Smooth muscle cell (in vitro differentiated cells): ENCODE data around the gene KCTD6. TPM values are rescaled to one million over a fixed set of nuclear protein-coding genes. Genes with fewer than 3 reads are reported as not detected.

Source experiments
- DNase-seq: peaks from one replicate; lab custom pipeline; 2025; ENCODE audit not compliant: unreplicated experiment; lab: John Stamatoyannopoulos, UW
- H2AFZ ChIP-seq: fragments of 200-600 bp; sonication (generic); 2 replicates; pipeline ENCODE4 v1.6.0; 2016; ENCODE audit warnings: antibody characterized with exemption, low read depth, mild to moderate bottlenecking
- H3F3A ChIP-seq: fragments of 200-600 bp; sonication (generic); 2 replicates; pipeline ENCODE4 v1.6.0; 2017; ENCODE audit warnings: antibody characterized with exemption, low read depth
- H3K27ac ChIP-seq: fragments of 200-600 bp; sonication (generic); 2 replicates; pipeline ENCODE4 v1.5.1; 2016; ENCODE audit warnings: low read depth, mild to moderate bottlenecking
- H3K27me3 ChIP-seq: fragments of 200-600 bp; sonication (generic); 2 replicates; pipeline ENCODE4 v1.6.1; 2016; ENCODE audit warnings: low read depth, mild to moderate bottlenecking
- H3K36me3 ChIP-seq: fragments of 200-600 bp; sonication (generic); 2 replicates; pipeline ENCODE4 v1.5.1; 2016; ENCODE audit warnings: low read depth
- H3K4me1 ChIP-seq: fragments of 200-600 bp; sonication (generic); 2 replicates; pipeline ENCODE4 v1.5.1; 2016; ENCODE audit warnings: low read depth
- H3K4me2 ChIP-seq: fragments of 200-600 bp; sonication (generic); 2 replicates; pipeline ENCODE4 v1.6.0; 2016; ENCODE audit warnings: mild to moderate bottlenecking
- H3K4me3 ChIP-seq: fragments of 200-600 bp; sonication (generic); 2 replicates; pipeline ENCODE4 v1.5.1; 2016; ENCODE audit warnings: mild to moderate bottlenecking
- H3K79me2 ChIP-seq: fragments of 200-600 bp; sonication (generic); 2 replicates; pipeline ENCODE4 v1.6.0; 2016; ENCODE audit warnings: low read depth, mild to moderate bottlenecking
- H3K9ac ChIP-seq: fragments of 200-600 bp; sonication (generic); 2 replicates; pipeline ENCODE4 v1.6.0; 2016; ENCODE audit warnings: low read depth
- H3K9me3 ChIP-seq: fragments of 200-600 bp; sonication (generic); replicated peaks from 2 replicates; pipeline ENCODE4 v1.5.1; 2016; ENCODE audit warnings: low read depth
- H4K20me1 ChIP-seq: fragments of 200-600 bp; sonication (generic); 2 replicates; pipeline ENCODE4 v1.6.0; 2016; ENCODE audit warnings: low read depth
- CTCF ChIP-seq: fragments of 200-600 bp; sonication (generic); IDR thresholded peaks from 2 replicates; pipeline ENCODE4 v1.5.1; 2017; ENCODE audit warnings: borderline replicate concordance, mild to moderate bottlenecking, antibody characterized with exemption; ENCODE audit not compliant: insufficient read depth, poor library complexity, severe bottlenecking
- WGBS: methylation state at CpG from one replicate; pipeline ENCODE4 v1.1.7; 2016; ENCODE audit warnings: low lambda C conversion rate; 5-methylcytosine and 5-hydroxymethylcytosine counted together
- polyA plus RNA-seq: library from polyadenylated mRNA; unstranded; fragments of >200 nt; fragmentation: Nextera tagmentation; extraction: Ambion mirVana; gene quantifications from 2 replicates; pipeline ENCODE4 v1.2.1, GENCODE V29; 2016
- total RNA-seq: library from RNA; depleted of rRNA; stranded (reverse); fragments of >200 nt; gene quantifications from 2 replicates; pipeline ENCODE4 v1.2.3, GENCODE V29; 2014

KCTD6 gene
- total and polyA plus RNA-seq, 2 experiments from 2014 or later: 20.9 to 21.4 TPM

GRCh38 chr3:58544541-58544940 lies 52.6 kb downstream of the KCTD6 start:
- Histone ChIP-seq H3K4me3 (no peak overlapping the region), H3F3A (no peaks in the 10 kb centered on the region), H3K27me3 (no peaks in the 10 kb centered on the region), H3K4me1 (no peaks in the 10 kb centered on the region), H3K27ac (no peak overlapping the region), H3K9me3 (no peaks in the 10 kb centered on the region), H2AFZ (no peak overlapping the region), H4K20me1 (no peaks in the 10 kb centered on the region), H3K79me2 (no peaks in the 10 kb centered on the region), H3K36me3 (no peaks in the 10 kb centered on the region), H3K4me2 (no peak overlapping the region), H3K9ac (no peak overlapping the region)
- no peak for DNase-seq
- TF ChIP-seq CTCF: no peak
- WGBS: 93% methylated on average over 3 of the region's 3 CpGs

GRCh38 chr3:58551636-58552180 lies 59.8 kb downstream of the KCTD6 start:
- Histone ChIP-seq H3F3A (no peaks in the 10 kb centered on the region), H3K9me3 (peaks cover 7% of the 10 kb centered on the region), H3K9ac (no peak overlapping the region), H3K27ac (no peak overlapping the region), H2AFZ (no peak overlapping the region), H3K4me2 (no peak overlapping the region), H3K27me3 (no peaks in the 10 kb centered on the region), H3K4me3 (no peak overlapping the region), H4K20me1 (no peaks in the 10 kb centered on the region), H3K36me3 (no peaks in the 10 kb centered on the region), H3K4me1 (no peaks in the 10 kb centered on the region), H3K79me2 (no peaks in the 10 kb centered on the region)
- WGBS: 94% methylated on average over 4 of the region's 4 CpGs
- no peak for TF ChIP-seq CTCF
- no peak for DNase-seq

Other genes with a start within 250 kb of the KCTD6 start
- gene RPP14, start 185.9 kb upstream of the KCTD6 start, total RNA-seq: 10.4 and 17.4 TPM in 2 replicates
- 7.7 and 9.8 TPM in 2 replicates for gene RPP14, start 185.9 kb upstream of the KCTD6 start, polyA plus RNA-seq
- gene HTD2, start 185.6 kb upstream of the KCTD6 start, total RNA-seq: 16.9 and 19.6 TPM in 2 replicates
- gene HTD2, start 185.6 kb upstream of the KCTD6 start, polyA plus RNA-seq: 19.4 and 19.7 TPM in 2 replicates
- 30.5 and 33.3 TPM in 2 replicates for gene PXK, start 159.2 kb upstream of the KCTD6 start, total RNA-seq
- 23.8 and 25.1 TPM in 2 replicates for gene PXK, start 159.2 kb upstream of the KCTD6 start, polyA plus RNA-seq
- gene PDHB, start 58.3 kb upstream of the KCTD6 start, total RNA-seq: 123 and 134 TPM in 2 replicates
- 122 and 128 TPM in 2 replicates for gene PDHB, start 58.3 kb upstream of the KCTD6 start, polyA plus RNA-seq
- gene ACOX2, start 45.1 kb downstream of the KCTD6 start, total RNA-seq: 4.6 and 8.5 TPM in 2 replicates
- gene ACOX2, start 45.1 kb downstream of the KCTD6 start, polyA plus RNA-seq: 7.5 and 13.2 TPM in 2 replicates
- not detected in 2 replicates for gene FAM107A, start 85.3 kb downstream of the KCTD6 start, total RNA-seq
- not detected in 2 replicates for gene FAM107A, start 85.3 kb downstream of the KCTD6 start, polyA plus RNA-seq
- gene FAM3D, start 174.7 kb downstream of the KCTD6 start, total RNA-seq: 0.18 TPM in 1 of 2 replicates, not detected in the other
- 0.33 TPM in 1 of 2 replicates, not detected in the other for gene FAM3D, start 174.7 kb downstream of the KCTD6 start, polyA plus RNA-seq